ENCODE data around the gene HINFP. TPM values are rescaled to one million over a fixed set of nuclear protein-coding genes. Genes with fewer than 3 reads are reported as not detected.
A peak's percentile ranks its signal among the peaks of the same experiment; 100 is the strongest.

Gene HINFP
- total RNA-seq, 4 donors from 2014 or later: 13.5 to 27.6 (median 15.4) TPM

DNA sequence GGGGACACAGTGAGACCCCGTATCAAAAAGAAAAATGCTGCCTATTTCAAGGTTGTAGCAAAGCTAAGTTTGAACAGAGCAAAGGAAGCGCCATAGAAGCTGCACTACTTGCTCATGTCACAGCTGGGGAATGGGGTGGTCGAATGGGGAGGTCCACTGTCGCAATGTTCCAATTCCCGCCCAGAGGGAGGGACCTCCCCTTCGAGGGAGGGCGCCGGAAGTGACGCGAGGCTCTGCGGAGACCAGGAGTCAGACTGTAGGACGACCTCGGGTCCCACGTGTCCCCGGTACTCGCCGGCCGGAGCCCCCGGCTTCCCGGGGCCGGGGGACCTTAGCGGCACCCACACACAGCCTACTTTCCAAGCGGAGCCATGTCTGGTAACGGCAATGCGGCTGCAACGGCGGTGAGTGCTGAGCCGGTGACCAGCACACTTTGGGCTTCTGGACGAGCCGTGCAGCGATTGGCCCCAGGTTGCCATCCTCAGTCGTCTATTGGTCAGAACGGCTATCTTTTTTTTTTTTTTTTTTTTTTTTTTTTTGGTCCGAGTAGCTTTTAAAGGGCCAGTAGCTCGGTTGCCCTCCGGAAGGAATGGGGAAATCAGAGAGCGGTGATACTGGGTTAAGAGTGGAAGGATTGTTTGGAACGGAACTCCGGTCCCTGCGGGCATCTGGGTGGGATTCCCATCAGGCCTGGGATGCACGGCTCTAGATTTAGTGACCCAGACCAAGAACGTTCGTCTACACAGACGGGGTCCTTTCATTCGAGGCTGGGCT lies 36.5 kb upstream of the HINFP start, which contains the start of gene HMBS:
Gene HMBS, plus strand, starts transcription at position 219 of the 774 bp plus-strand sequence. Its CDS starts 153 bp downstream, at position 372.
- Histone ChIP-seq H3K4me3 (peak within 1 kb of the TSS; percentile 82 to 90), H3K4me1 (peaks cover 0 to 7% of the 10 kb centered on the region in 2 donors), H3K27ac (peak within 1 kb of the TSS; percentile 83 to 96), H3K27me3 (no peaks in the 10 kb centered on the region), H3K9me3 (no peaks in the 10 kb centered on the region), H3K36me3 (no peaks in the 10 kb centered on the region)
- peak in 1 of 2 donors; percentile 43 for TF ChIP-seq POLR2A (IDR thresholded peaks at IDR 0.05)
- TF ChIP-seq, protein P1, sequence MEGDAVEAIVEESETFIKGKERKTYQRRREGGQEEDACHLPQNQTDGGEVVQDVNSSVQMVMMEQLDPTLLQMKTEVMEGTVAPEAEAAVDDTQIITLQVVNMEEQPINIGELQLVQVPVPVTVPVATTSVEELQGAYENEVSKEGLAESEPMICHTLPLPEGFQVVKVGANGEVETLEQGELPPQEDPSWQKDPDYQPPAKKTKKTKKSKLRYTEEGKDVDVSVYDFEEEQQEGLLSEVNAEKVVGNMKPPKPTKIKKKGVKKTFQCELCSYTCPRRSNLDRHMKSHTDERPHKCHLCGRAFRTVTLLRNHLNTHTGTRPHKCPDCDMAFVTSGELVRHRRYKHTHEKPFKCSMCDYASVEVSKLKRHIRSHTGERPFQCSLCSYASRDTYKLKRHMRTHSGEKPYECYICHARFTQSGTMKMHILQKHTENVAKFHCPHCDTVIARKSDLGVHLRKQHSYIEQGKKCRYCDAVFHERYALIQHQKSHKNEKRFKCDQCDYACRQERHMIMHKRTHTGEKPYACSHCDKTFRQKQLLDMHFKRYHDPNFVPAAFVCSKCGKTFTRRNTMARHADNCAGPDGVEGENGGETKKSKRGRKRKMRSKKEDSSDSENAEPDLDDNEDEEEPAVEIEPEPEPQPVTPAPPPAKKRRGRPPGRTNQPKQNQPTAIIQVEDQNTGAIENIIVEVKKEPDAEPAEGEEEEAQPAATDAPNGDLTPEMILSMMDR (IDR thresholded peaks at IDR 0.05): peak in 2 of 4 experiments; percentile 20 to 26
- intact Hi-C loops (cut with DNase I; ENCODE audit: low total_unique reads): no loop called here
- DNase-seq: peak; percentile 95 to 96

DNA sequence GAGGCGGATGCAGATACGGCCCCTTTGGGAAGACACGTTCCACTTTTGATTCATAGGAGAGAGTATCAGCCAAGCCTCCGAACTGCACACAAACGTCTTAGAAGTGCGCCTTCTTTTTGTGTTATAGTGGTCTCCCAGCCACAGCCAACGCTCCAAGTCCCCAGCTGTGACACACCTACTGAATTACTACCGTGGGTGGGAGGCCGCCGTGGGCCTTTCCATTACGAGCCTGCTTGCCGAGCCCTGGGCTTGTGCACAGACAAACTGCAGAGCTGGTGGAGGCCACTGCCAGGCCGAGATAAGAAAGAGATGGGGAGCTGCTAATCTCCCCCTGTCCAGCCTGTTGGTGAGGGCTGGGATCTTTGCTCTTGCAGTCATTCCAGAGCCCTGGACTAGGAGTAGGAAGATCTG lies 35.9 kb upstream of the HINFP start:
- no peak for TF ChIP-seq POLR2A (IDR thresholded peaks at IDR 0.05)
- TF ChIP-seq, protein P1 (IDR thresholded peaks at IDR 0.05): no peak
- no peak for DNase-seq
- H3K4me1 ChIP-seq: peaks cover 0 to 7% of the 10 kb centered on the region in 2 donors
- H3K9me3 ChIP-seq: no peaks in the 10 kb centered on the region
- H3K27ac ChIP-seq: peak overlapping the region; percentile 83 to 96
- peak overlapping the region; percentile 82 to 90 for H3K4me3 ChIP-seq
- H3K36me3 ChIP-seq: no peaks in the 10 kb centered on the region
- H3K27me3 ChIP-seq: no peaks in the 10 kb centered on the region
- intact Hi-C loops (cut with DNase I; ENCODE audit: low total_unique reads): no loop called here

DNA sequence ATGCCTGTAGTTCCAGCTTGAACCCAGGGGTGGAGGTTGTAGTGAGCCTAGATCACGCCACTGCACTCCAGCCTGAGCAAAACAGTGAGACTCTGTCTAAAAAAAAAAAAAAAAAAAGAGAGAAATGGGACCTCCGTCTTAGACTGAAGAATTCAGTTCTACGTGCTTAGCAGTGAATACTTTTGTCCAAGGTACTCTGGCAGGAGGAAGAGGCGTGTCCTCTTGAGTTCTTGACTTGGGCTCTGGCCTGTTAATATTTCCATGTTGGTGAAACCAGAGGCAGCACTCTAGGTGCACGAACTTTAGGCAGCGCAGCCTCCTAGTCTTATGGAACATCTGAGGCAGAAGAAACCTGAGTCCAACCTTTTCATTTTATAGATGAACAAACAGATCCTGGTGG lies 34.3 kb upstream of the HINFP start:
- no peak for DNase-seq
- no peak for TF ChIP-seq POLR2A (IDR thresholded peaks at IDR 0.05)
- TF ChIP-seq, protein P1 (IDR thresholded peaks at IDR 0.05): no peak
- intact Hi-C loops (cut with DNase I; ENCODE audit: low total_unique reads): no loop called here
- no peaks in the 10 kb centered on the region for H3K9me3 ChIP-seq
- H3K4me1 ChIP-seq: peaks cover 0 to 7% of the 10 kb centered on the region in 2 donors
- H3K4me3 ChIP-seq: no peak overlapping the region
- no peaks in the 10 kb centered on the region for H3K36me3 ChIP-seq
- H3K27me3 ChIP-seq: no peaks in the 10 kb centered on the region
- no peak overlapping the region for H3K27ac ChIP-seq

DNA sequence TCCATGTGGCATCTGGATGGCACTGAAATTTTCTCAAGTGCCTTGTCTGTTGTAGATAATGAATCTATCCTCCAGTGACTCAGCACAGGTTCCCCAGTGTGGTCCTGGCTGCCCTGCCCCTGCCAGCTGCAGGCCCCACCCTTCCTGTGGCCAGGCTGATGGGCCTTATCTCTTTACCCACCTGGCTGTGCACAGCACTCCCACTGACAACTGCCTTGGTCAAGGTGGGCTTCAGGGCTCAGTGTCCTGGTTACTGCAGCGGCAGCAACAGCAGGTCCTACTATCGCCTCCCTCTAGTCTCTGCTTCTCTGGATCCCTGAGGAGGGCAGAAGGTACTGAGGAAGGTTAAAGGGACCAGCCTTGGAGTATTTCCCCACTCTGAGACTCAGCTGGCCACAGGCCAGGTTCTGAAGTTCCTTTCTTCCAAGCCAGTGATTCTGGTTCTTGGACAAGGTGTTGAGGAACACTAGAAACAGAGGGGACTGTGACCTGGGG lies 33.6 kb upstream of the HINFP start:
- intact Hi-C loops (cut with DNase I; ENCODE audit: low total_unique reads): no loop called here
- no peak for TF ChIP-seq POLR2A (IDR thresholded peaks at IDR 0.05)
- TF ChIP-seq, protein P1 (IDR thresholded peaks at IDR 0.05): no peak
- Histone ChIP-seq H3K4me3 (no peak overlapping the region), H3K27me3 (no peaks in the 10 kb centered on the region), H3K4me1 (peaks cover 0 to 7% of the 10 kb centered on the region in 2 donors), H3K27ac (no peak overlapping the region), H3K36me3 (no peaks in the 10 kb centered on the region), H3K9me3 (no peaks in the 10 kb centered on the region)
- DNase-seq: no peak

DNA sequence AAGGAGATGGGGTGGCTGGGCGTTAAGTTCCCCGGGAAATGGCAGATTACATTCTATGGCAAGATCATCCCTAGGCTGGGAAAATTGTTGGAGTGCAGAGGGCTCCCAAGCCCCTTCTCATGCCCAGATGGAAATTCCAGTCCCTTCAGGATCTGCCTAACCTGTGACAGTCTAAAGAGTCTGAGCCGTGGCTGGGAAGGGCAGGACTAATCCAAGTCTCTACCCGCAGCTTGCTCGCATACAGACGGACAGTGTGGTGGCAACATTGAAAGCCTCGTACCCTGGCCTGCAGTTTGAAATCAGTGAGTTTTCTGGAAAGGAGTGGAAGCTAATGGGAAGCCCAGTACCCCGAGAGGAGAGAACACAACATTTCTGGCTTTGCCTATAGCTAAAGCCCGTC lies 33.0 kb upstream of the HINFP start:
- no peak for DNase-seq
- Histone ChIP-seq H3K4me1 (peaks cover 0 to 11% of the 10 kb centered on the region in 2 donors), H3K4me3 (no peak overlapping the region), H3K27ac (no peak overlapping the region), H3K9me3 (no peaks in the 10 kb centered on the region), H3K27me3 (no peaks in the 10 kb centered on the region), H3K36me3 (no peaks in the 10 kb centered on the region)
- intact Hi-C loops (cut with DNase I; ENCODE audit: low total_unique reads): no loop called here
- TF ChIP-seq, protein P1 (IDR thresholded peaks at IDR 0.05): no peak
- TF ChIP-seq POLR2A (IDR thresholded peaks at IDR 0.05): no peak
